Placental pericyte (primary cell): ENCODE results near the gene RXRA. TPM values are rescaled to one million over a fixed set of nuclear protein-coding genes. Genes with fewer than 3 reads are reported as not detected.

Experiments
- small RNA-seq: library from RNA; depleted of rRNA; stranded (forward); fragments of <200 nt; gene quantifications from one replicate; pipeline ENCODE3, GENCODE V24; 2012; ENCODE audit warnings: low replicate concordance
- total RNA-seq: library from RNA; depleted of rRNA; stranded (reverse); fragments of >200 nt; gene quantifications from 2 replicates; pipeline ENCODE4 v1.2.3, GENCODE V29; 2012

The RXRA gene
- 17.5 and 19.2 TPM in 2 replicates for total RNA-seq

DNA sequence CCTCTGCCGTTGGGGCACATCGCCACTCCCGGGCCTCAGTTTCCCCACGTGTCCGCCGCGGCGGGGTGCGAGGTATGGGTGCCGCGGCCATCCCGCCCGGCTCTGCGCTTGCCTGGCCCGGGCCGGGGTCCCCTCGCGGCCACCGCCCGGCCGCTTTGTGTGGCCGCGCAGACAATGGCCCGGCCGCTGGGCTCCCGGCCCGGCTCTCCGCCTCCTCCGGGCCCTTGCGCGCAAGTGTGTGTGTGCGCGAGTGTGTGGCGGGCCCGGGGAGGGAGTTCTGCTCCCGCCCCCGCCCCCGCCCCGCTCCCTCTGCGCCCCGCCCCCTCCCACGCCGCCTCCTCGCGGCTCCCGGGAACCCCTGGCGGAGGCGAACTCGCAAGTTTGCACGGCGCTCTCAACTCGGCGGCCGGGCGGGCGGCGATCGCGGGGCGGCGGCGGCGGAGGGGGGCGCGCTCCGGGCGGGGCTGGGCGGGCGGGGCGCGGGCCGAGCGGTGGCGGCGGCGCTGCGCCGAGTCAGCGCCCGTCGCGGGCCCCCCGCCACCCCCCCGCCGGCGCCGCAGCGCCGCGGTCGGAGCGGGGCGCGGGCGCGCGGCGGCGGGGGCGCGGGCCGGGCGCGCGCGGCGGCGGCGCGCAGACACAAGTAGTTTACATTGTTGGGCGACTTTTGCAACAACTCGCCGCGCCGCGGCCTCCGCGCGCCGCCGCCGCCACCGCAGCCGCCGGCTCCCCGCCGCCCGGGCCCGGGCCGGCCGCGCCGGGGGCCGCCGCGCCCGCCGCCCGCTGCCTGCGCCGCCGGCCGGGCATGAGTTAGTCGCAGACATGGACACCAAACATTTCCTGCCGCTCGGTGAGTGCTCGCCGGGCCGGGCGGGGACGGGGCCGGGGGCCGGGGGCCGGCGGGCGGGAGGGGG is at the start of gene RXRA:
TSS of gene RXRA (plus strand) at position 643 of the 911 bp plus-strand sequence. CDS start at position 820, 177 bp downstream.

Small RNAs within 50 kb of the gene (small RNA-seq; reads per million reads assigned to genes)
- not detected for gene MIR4669

Other genes with a start within 250 kb of the RXRA start
- 13.8 and 27.9 TPM in 2 replicates for gene WDR5, start 190.4 kb upstream of the RXRA start, total RNA-seq
- gene RNU6ATAC, start 161.9 kb upstream of the RXRA start, total RNA-seq: not detected in 2 replicates